ENCODE data around the gene CCNY. TPM values are rescaled to one million over a fixed set of nuclear protein-coding genes. Genes with fewer than 3 reads are reported as not detected.
A peak's percentile ranks its signal among the peaks of the same experiment; 100 is the strongest.

The CCNY gene
- total RNA-seq, 3 donors from 2014 or later (not counting 1 experiment from before 2014, with no cell fraction given) = 71.0 to 87.2 (median 74.3) TPM

GRCh38 chr10:35564341-35564968 is 228.1 kb downstream of the CCNY start:
- Mint-ChIP-seq H3K36me3 (no peaks in the 10 kb centered on the region), H3K4me1 (peaks cover 5 to 13% of the 10 kb centered on the region in 2 donors), H3K27ac (peak overlapping the region in 1 of 2 donors; percentile 44), H3K9me3 (no peaks in the 10 kb centered on the region), H3K4me3 (no peak overlapping the region), H3K27me3 (ENCODE audit: low read depth in 2 of 2) (no peaks in the 10 kb centered on the region)
- TF ChIP-seq, protein P1, sequence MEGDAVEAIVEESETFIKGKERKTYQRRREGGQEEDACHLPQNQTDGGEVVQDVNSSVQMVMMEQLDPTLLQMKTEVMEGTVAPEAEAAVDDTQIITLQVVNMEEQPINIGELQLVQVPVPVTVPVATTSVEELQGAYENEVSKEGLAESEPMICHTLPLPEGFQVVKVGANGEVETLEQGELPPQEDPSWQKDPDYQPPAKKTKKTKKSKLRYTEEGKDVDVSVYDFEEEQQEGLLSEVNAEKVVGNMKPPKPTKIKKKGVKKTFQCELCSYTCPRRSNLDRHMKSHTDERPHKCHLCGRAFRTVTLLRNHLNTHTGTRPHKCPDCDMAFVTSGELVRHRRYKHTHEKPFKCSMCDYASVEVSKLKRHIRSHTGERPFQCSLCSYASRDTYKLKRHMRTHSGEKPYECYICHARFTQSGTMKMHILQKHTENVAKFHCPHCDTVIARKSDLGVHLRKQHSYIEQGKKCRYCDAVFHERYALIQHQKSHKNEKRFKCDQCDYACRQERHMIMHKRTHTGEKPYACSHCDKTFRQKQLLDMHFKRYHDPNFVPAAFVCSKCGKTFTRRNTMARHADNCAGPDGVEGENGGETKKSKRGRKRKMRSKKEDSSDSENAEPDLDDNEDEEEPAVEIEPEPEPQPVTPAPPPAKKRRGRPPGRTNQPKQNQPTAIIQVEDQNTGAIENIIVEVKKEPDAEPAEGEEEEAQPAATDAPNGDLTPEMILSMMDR (IDR thresholded peaks at IDR 0.05) = no peak
- H3K9me3 ChIP-seq (ENCODE audit: control insufficient read depth, insufficient read depth, low read length) = no peaks in the 10 kb centered on the region
- ATAC-seq = peak in 2 of 3 donors; percentile 18 to 36
- no peak overlapping the region for H3K4me3 ChIP-seq (ENCODE audit: low read length)
- H3K27me3 ChIP-seq (ENCODE audit: control insufficient read depth, insufficient read depth, low read length) = no peaks in the 10 kb centered on the region
- no peak for DNase-seq
- intact Hi-C loops (cut with micrococcal nuclease) = no loop called here
- peaks cover 8% of the 10 kb centered on the region for H3K4me1 ChIP-seq (ENCODE audit: control insufficient read depth, insufficient read depth, low read length)
- WGBS (ENCODE audit: insufficient coverage) = 46% methylated on average over 6 of the region's 6 CpGs
- no peak overlapping the region for H3K27ac ChIP-seq (ENCODE audit: low read length)
- peaks cover 28% of the 10 kb centered on the region for H3K36me3 ChIP-seq (ENCODE audit: control insufficient read depth, insufficient read depth, low read length)

DNA sequence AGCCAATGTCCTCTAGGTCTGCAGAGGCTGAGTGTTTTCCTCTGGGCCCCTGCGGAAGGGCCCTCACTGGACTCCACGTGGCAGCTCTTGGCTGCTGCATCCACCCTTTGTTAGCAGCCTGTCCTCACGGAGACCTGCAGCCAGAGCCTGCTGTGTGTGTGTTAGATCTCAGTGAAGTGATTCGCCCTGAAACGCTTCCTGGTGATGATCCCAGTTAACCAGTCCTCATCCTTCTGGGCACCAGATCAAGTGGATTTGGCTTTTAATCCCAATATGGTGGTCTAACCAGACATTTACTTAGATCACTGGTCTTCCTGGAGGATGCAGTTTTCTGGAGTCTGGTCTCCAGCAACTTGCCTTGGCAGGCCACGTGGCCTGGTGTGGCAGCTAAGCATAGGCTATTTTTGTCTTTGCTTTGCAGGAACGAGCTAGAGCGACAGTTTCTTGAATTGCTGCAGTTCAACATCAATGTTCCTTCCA is 229.3 kb downstream of the CCNY start:
- no peak overlapping the region for H3K4me3 Mint-ChIP-seq
- no peaks in the 10 kb centered on the region for H3K9me3 Mint-ChIP-seq
- TF ChIP-seq, protein P1 (IDR thresholded peaks at IDR 0.05) = no peak
- WGBS (ENCODE audit: insufficient coverage) = 97% methylated on average over 8 of the region's 8 CpGs
- Histone ChIP-seq H3K4me3 (ENCODE audit: low read length) (no peak overlapping the region), H3K4me1 (ENCODE audit: control insufficient read depth, insufficient read depth, low read length) (peaks cover 8% of the 10 kb centered on the region), H3K9me3 (ENCODE audit: control insufficient read depth, insufficient read depth, low read length) (no peaks in the 10 kb centered on the region), H3K27me3 (ENCODE audit: control insufficient read depth, insufficient read depth, low read length) (no peaks in the 10 kb centered on the region), H3K36me3 (ENCODE audit: control insufficient read depth, insufficient read depth, low read length) (peaks cover 32% of the 10 kb centered on the region), H3K27ac (ENCODE audit: low read length) (no peak overlapping the region)
- no peaks in the 10 kb centered on the region for H3K27me3 Mint-ChIP-seq (ENCODE audit: low read depth in 2 of 2)
- peaks cover 5 to 13% of the 10 kb centered on the region in 2 donors for H3K4me1 Mint-ChIP-seq
- ATAC-seq (no peak), DNase-seq (no peak)
- H3K27ac Mint-ChIP-seq = peak overlapping the region in 1 of 2 donors; percentile 45
- intact Hi-C loops (cut with micrococcal nuclease) = no loop called here
- no peaks in the 10 kb centered on the region for H3K36me3 Mint-ChIP-seq

GRCh38 chr10:35567951-35568350 is 231.6 kb downstream of the CCNY start:
- ATAC-seq = no peak
- H3K36me3 Mint-ChIP-seq = no peaks in the 10 kb centered on the region
- no peak overlapping the region for H3K27ac Mint-ChIP-seq
- H3K4me3 Mint-ChIP-seq = no peak overlapping the region
- H3K9me3 ChIP-seq (ENCODE audit: control insufficient read depth, insufficient read depth, low read length) = no peaks in the 10 kb centered on the region
- no peaks in the 10 kb centered on the region for H3K9me3 Mint-ChIP-seq
- no peak overlapping the region for H3K4me3 ChIP-seq (ENCODE audit: low read length)
- no peaks in the 10 kb centered on the region for H3K27me3 ChIP-seq (ENCODE audit: control insufficient read depth, insufficient read depth, low read length)
- no peak for DNase-seq
- TF ChIP-seq, protein P1 (IDR thresholded peaks at IDR 0.05) = no peak
- no peaks in the 10 kb centered on the region for H3K27me3 Mint-ChIP-seq (ENCODE audit: low read depth in 2 of 2)
- peaks cover 8% of the 10 kb centered on the region for H3K4me1 ChIP-seq (ENCODE audit: control insufficient read depth, insufficient read depth, low read length)
- H3K4me1 Mint-ChIP-seq = peaks cover 5 to 13% of the 10 kb centered on the region in 2 donors
- intact Hi-C loops (cut with micrococcal nuclease) = no loop called here
- 96% methylated on average over 6 of the region's 6 CpGs for WGBS (ENCODE audit: insufficient coverage)
- H3K27ac ChIP-seq (ENCODE audit: low read length) = no peak overlapping the region
- H3K36me3 ChIP-seq (ENCODE audit: control insufficient read depth, insufficient read depth, low read length) = peaks cover 37% of the 10 kb centered on the region
